ENCODE results near the gene CENPU. TPM values are rescaled to one million over a fixed set of nuclear protein-coding genes. Genes with fewer than 3 reads are reported as not detected.

Gene CENPU
- total and polyA plus RNA-seq, 2 of the 8 experiments (the other 6 are each of a cell fraction or from before 2014, with no cell fraction given): 32.1 to 122 TPM

DNA sequence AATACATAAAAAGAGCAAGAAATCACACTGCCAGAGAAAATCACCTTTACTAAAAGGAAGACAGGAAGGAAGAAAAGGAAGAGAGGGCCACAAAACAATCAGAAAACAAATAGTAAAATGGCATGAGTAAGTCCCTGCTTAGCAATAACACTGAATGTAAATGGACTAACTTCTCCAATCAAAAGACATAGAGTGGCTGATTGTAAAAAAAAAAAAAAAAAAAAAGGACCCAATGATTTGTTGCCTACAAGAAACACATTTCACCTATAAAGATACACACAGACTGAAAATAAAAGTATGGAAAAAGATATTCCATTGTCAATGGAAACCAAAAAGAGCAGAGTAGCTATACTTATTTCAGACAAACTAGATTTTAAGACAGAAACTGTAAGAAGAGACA lies 12.6 kb downstream of the CENPU start:
- Histone ChIP-seq H3K4me2 (ENCODE audit: insufficient read depth in 1 of 2, low read depth in 2 of 2, low read length in 2 of 2) (no peak overlapping the region), H3K4me3 (ENCODE audit: extremely low read depth in 1 of 4, insufficient read depth in 2 of 4, low read depth in 3 of 4, low read length in 4 of 4) (no peak overlapping the region), H3K79me2 (ENCODE audit: control insufficient read depth in 1 of 2, insufficient read depth in 2 of 2, low read length in 2 of 2) (peaks cover 0 to 73% of the 10 kb centered on the region in 2 experiments; a peak in 2 of 4 replicates), H2AK5ac (ENCODE audit: low read depth, low read length) (no peak overlapping the region), H3K36me3 (ENCODE audit: control insufficient read depth in 2 of 4, insufficient read depth in 4 of 4, low read length in 3 of 4) (peaks cover 25 to 83% (median 50%) of the 10 kb centered on the region in 4 experiments), H3K9me3 (ENCODE audit: insufficient read depth in 2 of 2, low read depth in 1 of 2, low read length in 1 of 2) (no peaks in the 10 kb centered on the region), H4K20me1 (replicated peaks in 1 of 2; ENCODE audit: control insufficient read depth in 1 of 2, insufficient read depth in 2 of 2, low read length in 2 of 2) (peaks cover 9 to 10% of the 10 kb centered on the region in 2 experiments), H2AFZ (ENCODE audit: low read length) (no peak overlapping the region), H2BK120ac (replicated peaks; ENCODE audit: low read depth, low read length) (no peak overlapping the region), H3K9ac (replicated peaks in 1 of 4; ENCODE audit: extremely low read depth in 1 of 4, low read depth in 3 of 4, low read length in 3 of 4) (no peak overlapping the region), H4K5ac (ENCODE audit: insufficient read length, low read depth, low read length) (no peak overlapping the region), H3K18ac (ENCODE audit: extremely low read depth, low read length) (no peak overlapping the region), H2BK12ac (ENCODE audit: low read depth, low read length) (no peak overlapping the region), H3K4me1 (replicated peaks in 1 of 4; ENCODE audit: control insufficient read depth in 3 of 4, insufficient read depth in 4 of 4, low read length in 3 of 4) (no peaks in the 10 kb centered on the region), H3K56ac (replicated peaks; ENCODE audit: insufficient read length, low read depth, low read length) (no peak overlapping the region), H3K23ac (ENCODE audit: insufficient read length) (no peak overlapping the region), H3K14ac (ENCODE audit: insufficient read length) (no peak overlapping the region), H3K4ac (replicated peaks; ENCODE audit: insufficient read length, low read depth, low read length) (no peak overlapping the region), H3K27me3 (replicated peaks in 1 of 4; ENCODE audit: control insufficient read depth in 3 of 4, extremely low read depth in 1 of 4, insufficient read depth in 3 of 4, low read length in 3 of 4) (no peaks in the 10 kb centered on the region), H2BK15ac (ENCODE audit: low read length) (no peak overlapping the region), H3K23me2 (ENCODE audit: low read depth, low read length) (no peaks in the 10 kb centered on the region), H3K27ac (ENCODE audit: low read depth, low read length) (no peak overlapping the region), H2BK20ac (ENCODE audit: low read length) (no peak overlapping the region), H2BK5ac (ENCODE audit: low read depth, low read length) (no peak overlapping the region), H4K91ac (replicated peaks; ENCODE audit: insufficient read length, low read length) (no peak overlapping the region), H3K79me1 (ENCODE audit: low read depth, low read length) (no peaks in the 10 kb centered on the region; the same call in none of the 2 replicates), H4K8ac (ENCODE audit: extremely low read depth, insufficient read depth, low read length) (no peak overlapping the region)
- POLR2A ChIA-PET (ENCODE audit: partially characterized antibody): interaction anchor here (1.0 to 5.4 kb wide), 3 partner anchors 9 to 14 kb away, joined by 3 to 20 read pairs (median 6); partner anchors contain the start of gene CENPU
- no peak for DNase-seq (ENCODE audit: low read depth in 1 of 2, low spot score in 2 of 2)
- FAIRE-seq: no peak
- CTCF ChIA-PET (ENCODE audit: partially characterized antibody): interaction anchor here (0.9 to 1.6 kb wide), 3 partner anchors 11 to 256 kb away, joined by 3 to 5 read pairs (median 3); no protein-coding TSS in a partner anchor
- TF ChIP-seq SP2 (IDR thresholded peaks at IDR 0.05; ENCODE audit: low read length): no peak
- TF ChIP-seq HDAC2 (IDR thresholded peaks at IDR 0.05; ENCODE audit: borderline replicate concordance in 1 of 2, low read depth in 2 of 2, low read length in 2 of 2): no peak
- no peak for TF ChIP-seq CHD1 (IDR thresholded peaks at IDR 0.05; ENCODE audit: low read depth, low read length)
- TF ChIP-seq RXRA (IDR thresholded peaks at IDR 0.05; ENCODE audit: insufficient read depth, low read depth, low read length): no peak
- TF ChIP-seq CBX8 (IDR thresholded peaks at IDR 0.05; ENCODE audit: borderline replicate concordance, low read depth, low read length): no peak
- no peak for TF ChIP-seq SIRT6 (IDR thresholded peaks at IDR 0.05; ENCODE audit: low read length)
- no peak for TF ChIP-seq TBP (IDR thresholded peaks at IDR 0.05; ENCODE audit: low read depth, low read length)
- TF ChIP-seq KDM5A (IDR thresholded peaks at IDR 0.05; ENCODE audit: low read length): no peak
- no peak for TF ChIP-seq KDM1A (IDR thresholded peaks at IDR 0.05; ENCODE audit: borderline replicate concordance, low read length)
- no peak for TF ChIP-seq RBBP5 (IDR thresholded peaks at IDR 0.05; ENCODE audit: borderline replicate concordance, low read depth, low read length)
- TF ChIP-seq ASH2L (IDR thresholded peaks at IDR 0.05; ENCODE audit: low read length): no peak
- TF ChIP-seq MAFK (IDR thresholded peaks at IDR 0.05; ENCODE audit: low read depth, low read length): no peak
- no peak for TF ChIP-seq EGR1 (IDR thresholded peaks at IDR 0.05; ENCODE audit: borderline replicate concordance, low read depth, low read length)

Measured in H1 (cell line).